DND-41 (cell line): ENCODE measurements around the gene TMEM248.
"Not testable (repeated sequence)": the region's sequence is repeated elsewhere in the genome, so short reads cannot be mapped to it uniquely, and the experiment has no call there.

Experiments used
- ATAC-seq: fragments of 200-7000 bp; cut with Tn5 transposase; 3 replicates; pipeline ENCODE4 v1.9.1; 2021; ENCODE audit warnings: low read depth; ENCODE audit not compliant: insufficient read depth
- DNase-seq: peaks from one replicate; pipeline ENCODE4 v3.0.0-alpha.2; 2020
- H2AFZ ChIP-seq: 2 replicates; pipeline ENCODE4 v1.6.0; 2012; ENCODE audit warnings: low read depth, low read length
- H3K27ac ChIP-seq: 2 replicates; pipeline ENCODE4 v1.5.1; 2012; ENCODE audit warnings: low read length, inconsistent platforms
- H3K27me3 ChIP-seq: fragments of 200-600 bp; sonication (generic); 2 replicates; pipeline ENCODE4 v1.6.0; 2012; ENCODE audit warnings: low read length, mild to moderate bottlenecking, inconsistent platforms; ENCODE audit not compliant: insufficient read depth, poor library complexity
- H3K36me3 ChIP-seq: 2 replicates; pipeline ENCODE4 v1.5.1; 2012; ENCODE audit warnings: low read length, inconsistent platforms; ENCODE audit not compliant: insufficient read depth
- H3K4me1 ChIP-seq: 2 replicates; pipeline ENCODE4 v1.5.1; 2012; ENCODE audit warnings: mild to moderate bottlenecking, low read length; ENCODE audit not compliant: insufficient read depth
- H3K4me2 ChIP-seq: 2 replicates; pipeline ENCODE4 v1.6.0; 2012; ENCODE audit warnings: mild to moderate bottlenecking, moderate library complexity, low read length, inconsistent platforms; ENCODE audit not compliant: insufficient read depth
- H3K4me3 ChIP-seq, 2 experiments: fragments of 200-600 bp in 1 of 2; shearing (Covaris generic) in 1 of 2; 2 replicates each; pipeline ENCODE4 v1.5.1; 2012 to 2016; ENCODE audit warnings: inconsistent platforms in 2 of 2, low read length in 2 of 2, mild to moderate bottlenecking in 2 of 2, low read depth in 1 of 2, moderate library complexity in 1 of 2
- H3K79me2 ChIP-seq: 2 replicates; pipeline ENCODE4 v1.6.0; 2012; ENCODE audit warnings: low read length, inconsistent platforms; ENCODE audit not compliant: insufficient read depth
- H3K9ac ChIP-seq: 2 replicates; pipeline ENCODE4 v1.6.0; 2012; ENCODE audit warnings: low read depth, mild to moderate bottlenecking, inconsistent platforms, low read length, moderate library complexity
- H3K9me3 ChIP-seq: 2 replicates; pipeline ENCODE4 v1.5.1; 2012; ENCODE audit warnings: low read length, moderate library complexity, mild to moderate bottlenecking, inconsistent platforms; ENCODE audit not compliant: insufficient read depth, severe bottlenecking
- H4K20me1 ChIP-seq: 2 replicates; pipeline ENCODE4 v1.6.0; 2012; ENCODE audit warnings: low read length; ENCODE audit not compliant: insufficient read depth
- EZH2 ChIP-seq: IDR thresholded peaks from 3 replicates; pipeline ENCODE4 v1.6.1; 2012; ENCODE audit warnings: borderline replicate concordance, low read depth, mild to moderate bottlenecking, moderate library complexity, low read length, inconsistent platforms; ENCODE audit not compliant: severe bottlenecking
- TF ChIP-seq, protein P1 (sequence below): IDR thresholded peaks from 2 replicates; pipeline ENCODE4 v1.5.1; 2012; ENCODE audit warnings: borderline replicate concordance, low read length, moderate library complexity, mild to moderate bottlenecking; ENCODE audit not compliant: poor library complexity, severe bottlenecking; ENCODE audit errors: extremely low read depth

Gene TMEM248

GRCh38 chr7:66964411-66964810, 43.4 kb downstream of the TMEM248 start:
- Histone ChIP-seq H3K36me3 (no peaks in the 10 kb centered on the region), H3K4me3 (no peak overlapping the region), H3K9ac (no peak overlapping the region), H3K27me3 (no peaks in the 10 kb centered on the region), H2AFZ (no peak overlapping the region), H4K20me1 (no peaks in the 10 kb centered on the region), H3K9me3 (no peaks in the 10 kb centered on the region), H3K79me2 (no peaks in the 10 kb centered on the region), H3K27ac (no peak overlapping the region), H3K4me2 (no peak overlapping the region), H3K4me1 (no peaks in the 10 kb centered on the region)
- TF ChIP-seq EZH2, result no peak
- TF ChIP-seq, protein P1, sequence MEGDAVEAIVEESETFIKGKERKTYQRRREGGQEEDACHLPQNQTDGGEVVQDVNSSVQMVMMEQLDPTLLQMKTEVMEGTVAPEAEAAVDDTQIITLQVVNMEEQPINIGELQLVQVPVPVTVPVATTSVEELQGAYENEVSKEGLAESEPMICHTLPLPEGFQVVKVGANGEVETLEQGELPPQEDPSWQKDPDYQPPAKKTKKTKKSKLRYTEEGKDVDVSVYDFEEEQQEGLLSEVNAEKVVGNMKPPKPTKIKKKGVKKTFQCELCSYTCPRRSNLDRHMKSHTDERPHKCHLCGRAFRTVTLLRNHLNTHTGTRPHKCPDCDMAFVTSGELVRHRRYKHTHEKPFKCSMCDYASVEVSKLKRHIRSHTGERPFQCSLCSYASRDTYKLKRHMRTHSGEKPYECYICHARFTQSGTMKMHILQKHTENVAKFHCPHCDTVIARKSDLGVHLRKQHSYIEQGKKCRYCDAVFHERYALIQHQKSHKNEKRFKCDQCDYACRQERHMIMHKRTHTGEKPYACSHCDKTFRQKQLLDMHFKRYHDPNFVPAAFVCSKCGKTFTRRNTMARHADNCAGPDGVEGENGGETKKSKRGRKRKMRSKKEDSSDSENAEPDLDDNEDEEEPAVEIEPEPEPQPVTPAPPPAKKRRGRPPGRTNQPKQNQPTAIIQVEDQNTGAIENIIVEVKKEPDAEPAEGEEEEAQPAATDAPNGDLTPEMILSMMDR, result no peak
- no peak for DNase-seq
- ATAC-seq, result no peak

DNA sequence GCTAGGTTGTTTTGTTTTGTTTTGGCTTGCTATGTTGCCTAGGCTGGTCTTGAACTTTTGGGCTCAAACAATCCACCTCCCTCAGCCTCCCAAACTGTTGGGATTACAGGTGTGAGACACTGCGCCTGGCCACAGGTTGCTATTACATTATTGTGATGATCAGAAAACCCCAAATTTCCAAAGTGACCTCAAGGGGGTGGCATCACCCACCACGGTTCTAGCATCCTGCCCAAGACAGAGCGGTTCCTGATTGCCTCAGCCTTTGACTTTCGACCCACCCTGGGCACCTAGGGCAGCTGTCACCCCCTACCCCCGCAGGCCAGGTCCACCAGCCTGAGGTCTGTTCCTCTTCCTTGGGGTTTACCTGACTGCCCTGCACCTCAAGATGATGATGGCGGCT, 46.0 kb downstream of the TMEM248 start:
- no peak for TF ChIP-seq EZH2
- TF ChIP-seq, protein P1, result no peak
- no peaks in the 10 kb centered on the region for H3K79me2 ChIP-seq
- no peak overlapping the region for H2AFZ ChIP-seq
- no peak for ATAC-seq
- no peaks in the 10 kb centered on the region for H4K20me1 ChIP-seq
- no peaks in the 10 kb centered on the region for H3K9me3 ChIP-seq
- H3K27ac ChIP-seq, result no peak overlapping the region
- H3K27me3 ChIP-seq, result no peaks in the 10 kb centered on the region
- H3K4me1 ChIP-seq, result no peaks in the 10 kb centered on the region
- DNase-seq, result no peak
- H3K4me2 ChIP-seq, result no peak overlapping the region
- H3K4me3 ChIP-seq, result no peak overlapping the region
- no peak overlapping the region for H3K9ac ChIP-seq
- H3K36me3 ChIP-seq, result no peaks in the 10 kb centered on the region

GRCh38 chr7:66969001-66969400, 48.0 kb downstream of the TMEM248 start:
- not testable (repeated sequence) for ATAC-seq, H2AFZ ChIP-seq, H3K9ac ChIP-seq

GRCh38 chr7:66970310-66970709, 49.3 kb downstream of the TMEM248 start:
- Histone ChIP-seq H3K27ac (no peak overlapping the region), H2AFZ (no peak overlapping the region), H3K27me3 (no peaks in the 10 kb centered on the region), H3K9me3 (no peaks in the 10 kb centered on the region), H3K4me1 (no peaks in the 10 kb centered on the region), H3K36me3 (no peaks in the 10 kb centered on the region), H3K4me2 (no peak overlapping the region), H3K4me3 (no peak overlapping the region), H3K79me2 (no peaks in the 10 kb centered on the region), H4K20me1 (no peaks in the 10 kb centered on the region), H3K9ac (no peak overlapping the region)
- DNase-seq, result no peak
- no peak for ATAC-seq
- TF ChIP-seq, protein P1, result no peak
- TF ChIP-seq EZH2, result no peak

More at GRCh38 chr7:66969001-66969400, 48.0 kb downstream of the TMEM248 start:
- not testable (repeated sequence) for H3K4me1 ChIP-seq, H3K27ac ChIP-seq, H3K36me3 ChIP-seq, DNase-seq, H4K20me1 ChIP-seq, H3K4me3 ChIP-seq, H3K79me2 ChIP-seq, H3K4me2 ChIP-seq, H3K9me3 ChIP-seq, H3K27me3 ChIP-seq
